Measurements from ENCODE around the gene PRIMA1.

Gene PRIMA1

DNA sequence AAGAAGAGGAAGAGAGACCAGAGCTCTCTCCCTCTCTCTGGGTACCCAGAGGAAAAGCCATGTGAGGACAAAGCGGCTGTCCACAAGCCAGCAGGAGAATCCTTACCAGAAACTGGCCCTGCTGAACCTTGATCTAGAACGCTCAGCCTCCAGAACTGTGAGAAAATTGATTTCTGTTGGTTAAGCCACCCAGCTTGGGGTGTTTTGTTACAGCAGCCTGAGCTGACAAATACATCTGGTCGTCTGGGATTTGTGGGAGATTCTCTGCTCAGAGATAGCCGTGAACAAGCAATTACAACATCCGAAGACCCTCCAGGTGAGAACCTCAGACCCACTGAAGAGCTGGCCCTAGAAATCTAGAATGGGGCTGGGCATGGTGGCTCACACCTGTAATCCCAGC is 6.5 kb upstream of the PRIMA1 start:
- no peak for DNase-seq

DNA sequence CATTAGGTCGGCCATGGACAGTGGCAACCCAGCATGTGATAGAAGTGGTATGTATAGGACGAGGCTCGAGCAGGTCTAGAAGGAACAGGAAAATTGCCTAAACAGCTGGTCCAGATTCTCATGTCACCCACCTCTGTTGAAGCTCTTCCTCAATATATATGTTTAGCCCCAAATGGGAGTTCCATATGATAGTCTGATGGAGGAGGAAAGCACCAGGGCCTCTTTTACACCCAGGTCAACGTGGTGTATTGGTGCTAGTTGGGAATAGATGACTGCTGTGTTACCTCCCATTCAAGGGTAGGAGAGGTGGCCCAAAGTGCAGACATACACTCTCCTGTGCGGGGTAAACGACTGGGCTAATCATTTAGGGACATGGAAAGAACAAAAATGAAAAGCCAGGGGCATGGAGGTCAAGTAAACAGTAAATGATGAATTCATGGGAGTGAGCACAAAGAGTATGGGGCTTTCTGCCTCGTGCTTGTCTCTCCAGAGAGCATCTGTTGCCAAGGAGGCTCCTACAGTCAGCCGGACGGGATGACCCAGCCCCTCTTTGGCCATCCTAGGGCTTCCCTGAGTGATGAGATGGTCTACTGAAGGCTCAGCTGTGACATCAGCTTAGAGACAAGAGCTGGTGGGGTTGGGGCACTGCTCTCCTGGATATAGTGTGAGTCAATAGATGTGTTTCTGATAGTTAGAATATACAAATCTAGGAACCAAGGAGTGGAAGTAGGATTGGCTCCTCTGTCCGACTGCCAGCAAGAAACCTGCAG is 5.5 kb upstream of the PRIMA1 start:
- no peak for DNase-seq

DNA sequence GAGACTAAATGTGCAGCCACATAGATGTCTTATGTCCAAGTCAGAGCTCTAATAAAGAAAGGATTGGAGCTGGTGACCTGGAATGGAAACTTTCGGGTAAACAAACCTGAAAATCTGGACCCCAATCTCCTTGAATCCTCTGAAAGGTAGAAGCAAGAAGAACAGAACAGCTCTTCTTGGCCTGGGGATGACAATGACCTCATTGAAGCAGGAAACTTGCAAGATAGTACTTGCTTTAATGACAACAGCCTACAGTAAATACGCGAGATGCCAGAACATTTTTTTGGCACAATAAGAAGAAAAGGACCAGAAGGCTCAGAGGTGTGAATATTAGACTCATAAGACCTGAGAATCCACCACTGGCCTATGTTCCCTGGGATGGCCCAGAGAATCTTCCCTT is 4.1 kb upstream of the PRIMA1 start:
- no peak for DNase-seq

DNA sequence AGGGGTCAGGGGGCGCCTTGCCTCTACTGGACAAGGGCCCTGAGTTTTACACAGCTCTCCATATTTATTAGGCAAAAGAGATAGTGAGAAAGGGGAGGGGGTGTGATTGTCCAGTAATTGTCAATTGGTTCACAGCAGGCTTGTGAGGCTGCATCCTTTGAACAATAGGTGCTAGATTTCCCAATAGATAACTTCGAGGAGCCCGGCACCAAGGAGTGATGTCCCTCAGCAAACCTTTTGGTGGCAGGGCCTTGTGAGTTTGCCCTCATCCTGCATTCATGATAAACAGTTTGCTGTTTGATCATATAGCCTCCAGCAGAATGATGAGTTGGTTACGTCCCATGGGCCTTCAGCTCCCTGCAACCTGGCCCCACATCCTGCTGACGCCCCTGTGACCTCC is 2.7 kb upstream of the PRIMA1 start:
- DNase-seq, result no peak

DNA sequence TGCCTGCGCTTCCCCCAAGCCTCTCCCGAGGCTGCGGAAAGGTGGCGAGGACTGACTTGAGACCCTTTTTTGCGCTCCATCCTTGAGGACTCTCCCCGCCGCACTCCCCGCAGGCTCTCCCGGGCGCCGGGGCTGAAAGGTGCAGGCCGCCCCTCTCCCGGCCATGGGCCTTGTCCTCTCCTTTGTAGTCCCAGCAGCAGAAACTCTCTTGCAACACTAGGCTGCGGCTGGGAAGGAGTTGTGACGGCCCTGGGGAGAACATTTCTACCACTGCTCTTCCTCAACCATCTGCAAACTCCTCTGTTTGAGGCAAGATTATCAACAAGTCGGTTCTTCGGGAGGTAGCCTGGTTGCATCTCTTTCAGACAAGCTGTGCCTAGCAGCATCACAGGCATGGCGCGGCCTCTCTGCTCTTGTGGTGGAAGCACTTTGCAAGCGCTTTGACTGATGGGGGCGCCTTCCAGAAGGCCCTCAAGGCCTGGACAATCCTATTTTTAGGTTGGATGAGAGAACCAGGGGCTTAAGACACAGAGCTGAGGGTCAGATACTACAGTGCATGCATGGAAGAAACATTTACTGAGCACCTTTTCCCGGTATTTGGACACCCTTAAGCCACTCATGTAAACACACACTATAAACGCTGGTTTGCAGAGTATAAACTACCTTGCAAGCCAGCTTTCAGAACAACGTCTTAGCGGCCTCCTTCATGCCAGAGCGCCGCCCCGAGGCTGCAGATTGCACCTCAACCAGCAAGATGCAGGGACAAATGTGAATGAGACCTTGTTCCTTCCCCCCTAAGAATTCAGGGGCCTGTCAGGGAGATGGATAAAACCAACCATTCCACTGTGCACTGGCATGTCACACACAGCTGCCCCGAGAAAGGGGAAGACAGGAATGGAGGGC is 1.2 kb upstream of the PRIMA1 start:
- DNase-seq, result no peak

- no peak for DNase-seq
Observed at GRCh38 chr14:93788543-93789227, 400 bp upstream of the PRIMA1 start.

DNA sequence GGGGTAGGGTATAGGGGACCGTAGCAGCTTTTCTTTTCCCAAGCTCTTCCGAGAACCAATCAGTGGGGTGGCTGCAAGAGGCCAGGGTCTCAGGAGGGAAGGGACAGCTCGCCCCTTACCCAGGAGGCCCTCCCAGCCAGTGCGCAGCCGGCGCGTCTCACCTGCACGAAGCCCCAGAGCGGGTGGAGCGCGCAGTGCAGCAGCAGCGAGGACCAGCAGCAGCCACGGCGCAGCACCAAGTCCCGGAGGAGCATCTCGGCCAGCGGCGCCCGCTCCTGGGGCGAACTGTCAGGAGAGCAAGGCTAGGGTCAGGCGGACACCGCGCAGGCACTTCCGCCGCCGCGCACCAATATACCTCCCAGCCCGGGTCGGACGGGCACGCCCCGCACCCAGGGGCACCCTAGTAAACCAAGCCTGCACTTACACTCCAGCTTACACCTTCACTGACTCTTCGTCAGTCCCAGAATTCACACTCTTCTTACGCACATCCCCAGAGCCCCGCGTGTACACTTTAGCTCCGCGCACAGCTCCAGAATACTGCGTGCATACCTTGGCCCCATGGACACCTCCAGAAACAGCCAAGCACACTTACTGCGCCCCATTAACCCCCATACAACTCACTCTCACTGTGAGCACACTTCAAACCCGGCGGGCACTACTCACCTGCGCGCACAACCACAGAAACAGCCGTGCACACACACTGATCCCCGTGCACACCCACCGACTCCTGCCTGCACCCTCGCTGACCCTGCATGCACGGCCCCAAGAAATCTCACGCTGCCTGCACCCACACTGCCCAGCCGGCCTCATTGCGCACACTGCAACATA is 606 bp downstream of the PRIMA1 start:
- DNase-seq, result no peak

DNA sequence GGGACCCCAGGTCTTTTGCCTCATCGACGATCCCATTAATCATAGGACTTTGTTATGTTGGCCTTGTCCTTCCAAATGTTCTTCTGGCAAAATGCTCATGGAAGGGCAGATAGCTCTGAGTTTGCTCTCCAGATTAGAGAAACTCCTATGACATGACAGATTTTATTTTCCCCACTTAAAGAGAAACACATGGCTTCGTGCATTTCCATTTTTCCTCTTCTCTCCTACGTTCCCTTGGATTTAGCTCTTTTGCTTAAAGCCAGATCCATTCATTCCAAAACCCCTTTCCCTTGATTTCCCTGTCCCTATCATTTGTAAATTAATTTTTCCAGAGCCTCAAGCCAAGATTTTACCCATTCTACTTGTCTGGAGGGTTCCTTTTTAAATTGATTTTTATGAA is 2.9 kb downstream of the PRIMA1 start:
- no peak for DNase-seq

- DNase-seq, result no peak
Observed at GRCh38 chr14:93784878-93785277, 3.4 kb downstream of the PRIMA1 start.

- DNase-seq, result no peak
Observed at GRCh38 chr14:93780813-93781400, 7.4 kb downstream of the PRIMA1 start.

GRCh38 chr14:93778856-93779629 is 9.2 kb downstream of the PRIMA1 start:
- no peak for DNase-seq

DNA sequence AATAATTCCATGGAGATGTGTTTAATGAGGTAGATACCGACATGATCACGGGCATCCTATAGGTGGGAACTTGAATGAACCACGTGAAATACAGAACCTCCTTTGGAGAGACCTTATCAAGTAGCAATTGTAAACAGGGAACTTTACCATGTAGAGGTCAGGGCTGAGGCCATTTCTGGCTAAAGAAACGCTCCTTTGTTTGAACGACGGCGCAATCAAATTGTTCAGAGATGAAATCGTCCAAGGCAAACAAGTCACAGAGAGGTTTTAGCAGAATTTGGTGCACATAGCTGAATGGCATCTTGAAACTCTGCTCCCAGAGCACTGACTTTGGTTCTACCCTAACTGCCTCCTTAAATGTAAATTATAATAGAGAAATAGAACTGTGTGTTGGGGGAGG is 9.8 kb downstream of the PRIMA1 start:
- no peak for DNase-seq

DNA sequence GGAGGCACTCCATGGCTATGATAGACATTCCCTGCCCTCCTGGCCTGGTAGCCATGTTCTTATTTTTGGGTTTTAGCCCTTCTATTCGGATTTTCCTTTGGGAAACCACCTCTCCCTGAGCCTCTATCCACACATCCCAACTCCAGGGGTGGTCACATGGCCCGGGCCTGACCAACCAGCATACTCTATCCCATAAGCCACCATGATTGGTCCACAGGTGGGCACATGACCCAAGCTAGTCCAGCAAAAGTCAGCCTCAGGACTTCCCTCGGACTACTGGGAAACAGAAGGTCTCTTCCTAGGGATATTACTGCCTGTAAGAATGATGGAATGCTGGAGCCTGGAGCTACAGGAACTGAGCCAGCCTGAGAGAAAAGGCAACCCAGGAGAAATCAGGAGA is 12.5 kb downstream of the PRIMA1 start:
- no peak for DNase-seq

DNA sequence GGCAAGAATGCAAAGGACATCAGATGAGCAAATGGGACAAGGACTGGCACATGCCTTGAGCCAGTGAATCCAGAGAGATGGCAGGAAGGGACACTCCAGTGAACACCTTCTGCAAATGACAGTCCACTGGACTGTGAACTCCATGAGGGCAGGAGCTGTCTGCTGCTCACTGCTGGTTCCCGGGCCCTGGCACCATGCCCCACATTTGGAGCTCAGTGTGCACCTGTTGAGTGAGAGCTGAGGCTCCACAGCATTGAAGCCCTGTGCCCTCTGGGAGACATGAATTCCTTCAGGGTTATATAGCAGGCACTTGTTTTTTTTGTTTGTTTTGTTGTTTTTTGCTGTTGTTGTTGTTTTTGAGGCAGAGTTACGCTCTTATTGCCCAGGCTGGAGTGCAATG is 13.1 kb downstream of the PRIMA1 start:
- DNase-seq, result no peak

- no peak for DNase-seq
Observed at GRCh38 chr14:93772263-93772662, 16.0 kb downstream of the PRIMA1 start.

- DNase-seq, result no peak
Observed at GRCh38 chr14:93765970-93766369, 22.3 kb downstream of the PRIMA1 start.

- no peak for DNase-seq
Observed at GRCh38 chr14:93765155-93765554, 23.1 kb downstream of the PRIMA1 start.

DNA sequence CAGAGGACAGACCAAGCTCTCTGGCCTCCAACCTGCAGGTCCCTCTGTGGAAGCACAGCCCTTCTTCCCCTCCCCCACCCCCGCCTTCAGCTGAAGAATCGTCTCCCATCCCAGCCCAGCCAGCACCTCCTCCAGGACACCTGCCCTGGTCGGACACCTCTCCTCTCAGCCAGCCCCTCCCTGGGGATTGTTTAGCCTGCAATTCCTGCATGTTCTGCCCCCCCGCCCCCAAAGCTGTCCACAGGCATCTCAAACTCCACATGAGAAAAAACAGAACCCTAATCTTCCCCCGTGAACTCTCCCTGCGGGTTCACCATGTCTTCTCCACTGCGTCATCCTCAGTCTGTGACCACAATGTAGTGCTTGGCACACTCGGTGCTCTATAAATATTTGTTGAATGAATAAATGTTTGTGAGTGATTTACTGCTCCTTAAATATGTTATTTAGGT is 24.1 kb downstream of the PRIMA1 start:
- no peak for DNase-seq

DNA sequence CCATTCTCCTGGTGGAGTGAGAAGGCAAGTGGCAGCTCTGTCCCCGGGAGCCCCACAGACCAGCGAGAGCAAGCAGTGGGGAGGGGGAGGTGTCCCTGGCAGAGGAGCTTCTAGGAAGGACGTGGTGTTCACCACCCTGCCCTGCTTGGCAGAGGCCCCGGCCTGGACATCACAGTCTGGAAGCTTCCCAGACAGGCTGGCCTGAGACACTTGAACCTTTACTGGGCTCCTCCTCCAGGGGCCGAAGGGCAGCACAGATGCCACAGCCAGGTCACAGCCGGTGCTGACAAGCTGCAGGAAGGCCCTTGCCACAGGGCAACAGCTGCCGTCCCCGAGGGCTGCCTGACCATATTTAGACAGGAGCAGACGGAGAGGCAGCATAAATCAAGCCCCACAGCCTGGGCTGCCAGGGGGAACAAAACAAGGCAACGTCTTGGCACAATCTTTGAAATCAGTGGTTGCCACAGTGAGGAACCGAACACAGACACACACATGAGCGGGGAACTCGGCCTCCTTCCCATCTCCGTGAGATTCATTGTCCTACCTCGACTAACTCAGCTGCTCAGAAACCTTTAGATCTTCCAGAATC is 28.5 kb downstream of the PRIMA1 start:
- DNase-seq, result no peak

GRCh38 chr14:93757206-93757605 is 31.1 kb downstream of the PRIMA1 start:
- no peak for DNase-seq

DNA sequence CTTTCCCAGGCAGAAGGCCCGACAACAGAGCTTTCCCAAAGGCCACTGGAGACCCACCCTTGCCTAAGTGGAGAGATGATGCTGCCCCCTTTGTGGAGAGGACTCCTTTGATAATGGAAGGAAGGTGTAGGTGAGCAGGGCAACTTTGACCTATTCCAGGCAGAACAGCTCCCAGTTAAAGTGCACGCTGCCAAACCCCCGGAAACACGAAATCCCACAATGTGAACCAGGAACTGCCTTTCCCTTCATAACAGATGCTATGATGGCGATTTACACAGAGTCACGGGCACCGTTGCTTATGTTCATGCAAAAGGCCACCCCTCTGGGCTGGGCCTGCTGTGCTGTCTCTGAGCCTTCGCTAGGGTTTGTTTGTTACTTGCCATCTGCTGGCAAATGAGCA is 34.6 kb downstream of the PRIMA1 start:
- DNase-seq, result no peak
